SK-N-SH (cell line): ENCODE results near the gene PMP22.

Experiments used
- CHD2 ChIP-seq: fragments of 150-350 bp; IDR thresholded peaks from 2 replicates; pipeline ENCODE4 v1.6.1; 2018; ENCODE audit warnings: low read length; ENCODE audit not compliant: partially characterized antibody
- ELF1 ChIP-seq: IDR thresholded peaks from 2 replicates; pipeline ENCODE4 v1.4.0; 2012
- EP300 ChIP-seq, 2 experiments: IDR thresholded peaks; 2 replicates each; pipeline versions ENCODE4 v1.4.0 to v1.6.1; 2012; ENCODE audit warnings: borderline replicate concordance in 1 of 2, low read depth in 1 of 2, low read length in 1 of 2
- FOXM1 ChIP-seq: IDR thresholded peaks from 2 replicates; pipeline ENCODE4 v1.4.0; 2012; ENCODE audit warnings: low read depth, mild to moderate bottlenecking
- JUND ChIP-seq: IDR thresholded peaks from 2 replicates; pipeline ENCODE4 v1.4.0; 2012
- MXI1 ChIP-seq: IDR thresholded peaks from 2 replicates; pipeline ENCODE4 v1.6.1; 2012; ENCODE audit warnings: mild to moderate bottlenecking, low read depth, low read length, improper control_type of control experiment
- RCOR1 ChIP-seq: fragments of 150-350 bp; IDR thresholded peaks from 2 replicates; pipeline ENCODE4 v1.6.1; 2017; ENCODE audit warnings: antibody characterized with exemption, low read length
- RXRA ChIP-seq: IDR thresholded peaks from 2 replicates; pipeline ENCODE4 v1.4.0; 2012; ENCODE audit warnings: low read depth, mild to moderate bottlenecking, borderline replicate concordance
- TEAD4 ChIP-seq: IDR thresholded peaks from 2 replicates; pipeline ENCODE4 v1.4.0; 2012; ENCODE audit warnings: mild to moderate bottlenecking, borderline replicate concordance; ENCODE audit not compliant: insufficient read depth
- YY1 ChIP-seq: IDR thresholded peaks from 2 replicates; pipeline ENCODE4 v1.4.0; 2012; ENCODE audit warnings: low read depth, mild to moderate bottlenecking
- TF ChIP-seq, protein P1 (sequence below): fragments of 200-600 bp; sonication (generic); IDR thresholded peaks from 2 replicates; pipeline ENCODE4 v1.6.1; 2017; ENCODE audit warnings: antibody characterized with exemption, mild to moderate bottlenecking, moderate library complexity
- TF ChIP-seq, protein P2 (sequence below): IDR thresholded peaks from 2 replicates; pipeline ENCODE4 v1.6.1; 2012; ENCODE audit warnings: mild to moderate bottlenecking, low read depth, low read length, moderate library complexity
- TF ChIP-seq, protein P3 (sequence below): IDR thresholded peaks from 2 replicates; pipeline ENCODE4 v1.4.0; 2012; ENCODE audit warnings: low read depth, borderline replicate concordance

DNA sequence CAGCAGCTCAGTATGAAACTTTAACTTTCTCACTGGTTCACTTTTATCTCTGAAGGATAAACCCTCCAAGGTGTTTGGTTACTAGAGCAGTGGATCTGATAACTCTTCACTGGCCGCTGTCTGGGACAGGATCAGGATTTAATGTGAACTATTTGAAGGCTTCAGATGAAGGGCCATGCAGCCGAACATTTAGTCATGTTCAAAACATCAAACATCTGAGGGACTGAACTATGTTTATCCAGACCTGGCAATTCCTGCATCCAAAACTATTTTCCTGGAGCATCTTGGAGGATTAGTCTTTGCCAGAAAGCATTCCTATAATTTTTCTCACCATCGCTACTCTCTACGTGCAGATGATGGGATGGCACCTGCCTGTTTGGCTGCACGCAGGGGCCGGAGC lies 20.3 kb upstream of the PMP22 start:
- TF ChIP-seq MXI1, result no peak
- TF ChIP-seq YY1, result no peak
- TF ChIP-seq EP300 (IDR thresholded peaks at IDR 0.05; ENCODE audit: borderline replicate concordance in 1 of 2, low read depth in 1 of 2, low read length in 1 of 2), result no peak
- TF ChIP-seq, protein P1, sequence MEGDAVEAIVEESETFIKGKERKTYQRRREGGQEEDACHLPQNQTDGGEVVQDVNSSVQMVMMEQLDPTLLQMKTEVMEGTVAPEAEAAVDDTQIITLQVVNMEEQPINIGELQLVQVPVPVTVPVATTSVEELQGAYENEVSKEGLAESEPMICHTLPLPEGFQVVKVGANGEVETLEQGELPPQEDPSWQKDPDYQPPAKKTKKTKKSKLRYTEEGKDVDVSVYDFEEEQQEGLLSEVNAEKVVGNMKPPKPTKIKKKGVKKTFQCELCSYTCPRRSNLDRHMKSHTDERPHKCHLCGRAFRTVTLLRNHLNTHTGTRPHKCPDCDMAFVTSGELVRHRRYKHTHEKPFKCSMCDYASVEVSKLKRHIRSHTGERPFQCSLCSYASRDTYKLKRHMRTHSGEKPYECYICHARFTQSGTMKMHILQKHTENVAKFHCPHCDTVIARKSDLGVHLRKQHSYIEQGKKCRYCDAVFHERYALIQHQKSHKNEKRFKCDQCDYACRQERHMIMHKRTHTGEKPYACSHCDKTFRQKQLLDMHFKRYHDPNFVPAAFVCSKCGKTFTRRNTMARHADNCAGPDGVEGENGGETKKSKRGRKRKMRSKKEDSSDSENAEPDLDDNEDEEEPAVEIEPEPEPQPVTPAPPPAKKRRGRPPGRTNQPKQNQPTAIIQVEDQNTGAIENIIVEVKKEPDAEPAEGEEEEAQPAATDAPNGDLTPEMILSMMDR, result no peak
- TF ChIP-seq TEAD4, result no peak
- TF ChIP-seq, protein P2, sequence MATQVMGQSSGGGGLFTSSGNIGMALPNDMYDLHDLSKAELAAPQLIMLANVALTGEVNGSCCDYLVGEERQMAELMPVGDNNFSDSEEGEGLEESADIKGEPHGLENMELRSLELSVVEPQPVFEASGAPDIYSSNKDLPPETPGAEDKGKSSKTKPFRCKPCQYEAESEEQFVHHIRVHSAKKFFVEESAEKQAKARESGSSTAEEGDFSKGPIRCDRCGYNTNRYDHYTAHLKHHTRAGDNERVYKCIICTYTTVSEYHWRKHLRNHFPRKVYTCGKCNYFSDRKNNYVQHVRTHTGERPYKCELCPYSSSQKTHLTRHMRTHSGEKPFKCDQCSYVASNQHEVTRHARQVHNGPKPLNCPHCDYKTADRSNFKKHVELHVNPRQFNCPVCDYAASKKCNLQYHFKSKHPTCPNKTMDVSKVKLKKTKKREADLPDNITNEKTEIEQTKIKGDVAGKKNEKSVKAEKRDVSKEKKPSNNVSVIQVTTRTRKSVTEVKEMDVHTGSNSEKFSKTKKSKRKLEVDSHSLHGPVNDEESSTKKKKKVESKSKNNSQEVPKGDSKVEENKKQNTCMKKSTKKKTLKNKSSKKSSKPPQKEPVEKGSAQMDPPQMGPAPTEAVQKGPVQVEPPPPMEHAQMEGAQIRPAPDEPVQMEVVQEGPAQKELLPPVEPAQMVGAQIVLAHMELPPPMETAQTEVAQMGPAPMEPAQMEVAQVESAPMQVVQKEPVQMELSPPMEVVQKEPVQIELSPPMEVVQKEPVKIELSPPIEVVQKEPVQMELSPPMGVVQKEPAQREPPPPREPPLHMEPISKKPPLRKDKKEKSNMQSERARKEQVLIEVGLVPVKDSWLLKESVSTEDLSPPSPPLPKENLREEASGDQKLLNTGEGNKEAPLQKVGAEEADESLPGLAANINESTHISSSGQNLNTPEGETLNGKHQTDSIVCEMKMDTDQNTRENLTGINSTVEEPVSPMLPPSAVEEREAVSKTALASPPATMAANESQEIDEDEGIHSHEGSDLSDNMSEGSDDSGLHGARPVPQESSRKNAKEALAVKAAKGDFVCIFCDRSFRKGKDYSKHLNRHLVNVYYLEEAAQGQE, result no peak
- no peak for TF ChIP-seq RXRA
- no peak for TF ChIP-seq ELF1
- TF ChIP-seq, protein P3, sequence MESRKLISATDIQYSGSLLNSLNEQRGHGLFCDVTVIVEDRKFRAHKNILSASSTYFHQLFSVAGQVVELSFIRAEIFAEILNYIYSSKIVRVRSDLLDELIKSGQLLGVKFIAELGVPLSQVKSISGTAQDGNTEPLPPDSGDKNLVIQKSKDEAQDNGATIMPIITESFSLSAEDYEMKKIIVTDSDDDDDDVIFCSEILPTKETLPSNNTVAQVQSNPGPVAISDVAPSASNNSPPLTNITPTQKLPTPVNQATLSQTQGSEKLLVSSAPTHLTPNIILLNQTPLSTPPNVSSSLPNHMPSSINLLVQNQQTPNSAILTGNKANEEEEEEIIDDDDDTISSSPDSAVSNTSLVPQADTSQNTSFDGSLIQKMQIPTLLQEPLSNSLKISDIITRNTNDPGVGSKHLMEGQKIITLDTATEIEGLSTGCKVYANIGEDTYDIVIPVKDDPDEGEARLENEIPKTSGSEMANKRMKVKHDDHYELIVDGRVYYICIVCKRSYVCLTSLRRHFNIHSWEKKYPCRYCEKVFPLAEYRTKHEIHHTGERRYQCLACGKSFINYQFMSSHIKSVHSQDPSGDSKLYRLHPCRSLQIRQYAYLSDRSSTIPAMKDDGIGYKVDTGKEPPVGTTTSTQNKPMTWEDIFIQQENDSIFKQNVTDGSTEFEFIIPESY, result no peak
- TF ChIP-seq RCOR1, result no peak
- no peak for TF ChIP-seq JUND
- TF ChIP-seq CHD2, result no peak
- TF ChIP-seq FOXM1, result no peak
